DOHH2 (cell line): ENCODE data around the gene PRR36.
"Not testable (repeated sequence)": the region's sequence is repeated elsewhere in the genome, so short reads cannot be mapped to it uniquely, and the experiment has no call there.

Experiments used
- CTCF ChIP-seq: fragments of 200-600 bp; sonication (generic); IDR thresholded peaks from one replicate; pipeline ENCODE4 v1.5.1; 2014; ENCODE audit warnings: antibody characterized with exemption, mild to moderate bottlenecking, low read depth, low read length; ENCODE audit not compliant: poor library complexity, severe bottlenecking
- EZH2phosphoT487 ChIP-seq: fragments of 200-600 bp; sonication (generic); IDR thresholded peaks from 2 replicates; pipeline ENCODE4 v1.6.1; 2017; ENCODE audit warnings: borderline replicate concordance, mild to moderate bottlenecking, antibody characterized with exemption, low read length, moderate library complexity, mixed read lengths

- not testable (repeated sequence) for TF ChIP-seq CTCF, EZH2phosphoT487
These were observed 19.3 kb upstream of the PRR36 start for GRCh38 chr19:7893362-7894101.
